Endothelial cell of umbilical vein (primary cell): ENCODE data around the gene SCLY. TPM values are rescaled to one million over a fixed set of nuclear protein-coding genes. Genes with fewer than 3 reads are reported as not detected.

Experiments used
- BruUV-seq: library from RNA; stranded (reverse); fragments of 400-500 nt; replicated peaks from 2 replicates; lab custom pipeline; 2021; lab: Mats Ljungman, UMichigan
- CTCF ChIA-PET: fragments of 300-600, 350-600 bp; sonication (Branson Sonifier 250); formaldehyde crosslinking; loops from one replicate; lab custom pipeline; 2021; ENCODE audit warnings: antibody characterized with exemption, inconsistent platforms; lab: Charles Lee
- POLR2A ChIA-PET: fragments of 300-600, 350-600 bp; sonication (Branson Sonifier 250); formaldehyde crosslinking; loops from one replicate; lab custom pipeline; 2021; ENCODE audit warnings: antibody characterized with exemption, inconsistent platforms; lab: Charles Lee
- DNase-seq: peaks from one replicate; pipeline ENCODE4 v3.0.0-alpha.2; 2011; ENCODE audit warnings: low read depth, low spot score
- FAIRE-seq: peaks from 2 replicates; lab custom pipeline; 2011; peaks lifted over from hg19 to GRCh38; lab: Jason Lieb, UNC
- H2AFZ ChIP-seq: 2 replicates; pipeline ENCODE4 v1.6.0; 2012; ENCODE audit warnings: low read depth, low read length, control low read depth, inconsistent platforms
- H3K27ac ChIP-seq: 2 replicates; pipeline ENCODE4 v1.5.1; 2011; ENCODE audit warnings: low read depth, mild to moderate bottlenecking, control low read depth, low read length, moderate library complexity; ENCODE audit not compliant: insufficient read depth
- H3K27me3 ChIP-seq, 2 experiments: 2 replicates each; pipeline versions ENCODE4 v1.6.0 to v1.6.1; 2011; ENCODE audit warnings: low read length in 2 of 2, mixed read lengths in 1 of 2; ENCODE audit not compliant: control insufficient read depth in 2 of 2, insufficient read depth in 2 of 2
- H3K36me3 ChIP-seq, 2 experiments: 2 replicates in 1 of 2; 3 replicates in 1 of 2; pipeline ENCODE4 v1.5.1; 2011; ENCODE audit warnings: low read length in 2 of 2, mild to moderate bottlenecking in 1 of 2, moderate library complexity in 1 of 2; ENCODE audit not compliant: control insufficient read depth in 2 of 2, insufficient read depth in 2 of 2; ENCODE audit errors: extremely low read depth in 1 of 2
- H3K4me1 ChIP-seq: 3 replicates; pipeline ENCODE4 v1.5.1; 2011; ENCODE audit warnings: mild to moderate bottlenecking, low read length; ENCODE audit not compliant: control insufficient read depth, insufficient read depth; ENCODE audit errors: extremely low read depth
- H3K4me2 ChIP-seq: 2 replicates; pipeline ENCODE4 v1.6.1; 2011; ENCODE audit warnings: low read length, control low read depth, mixed read lengths; ENCODE audit not compliant: insufficient read depth
- H3K4me3 ChIP-seq, 3 experiments: fragments of 200-600 bp in 1 of 3; sonication (generic), shearing (Covaris generic) in 1 of 3; replicated peaks in 1 of 3; 2 replicates each; pipeline ENCODE4 v1.5.1; 2011 to 2016; ENCODE audit warnings: control low read depth in 3 of 3, low read length in 3 of 3, mild to moderate bottlenecking in 2 of 3, inconsistent platforms in 1 of 3, low read depth in 1 of 3, moderate library complexity in 1 of 3; ENCODE audit not compliant: insufficient read depth in 1 of 3
- H3K79me2 ChIP-seq: 2 replicates; pipeline ENCODE4 v1.6.0; 2012; ENCODE audit warnings: low read length, inconsistent platforms; ENCODE audit not compliant: control insufficient read depth, insufficient read depth
- H3K9ac ChIP-seq: replicated peaks from 2 replicates; pipeline ENCODE3; 2011; ENCODE audit warnings: low read length, control low read depth; ENCODE audit not compliant: insufficient read depth; ENCODE audit errors: extremely low read depth
- H3K9me1 ChIP-seq: replicated peaks from 3 replicates; pipeline ENCODE4 v1.6.0; 2011; ENCODE audit warnings: mild to moderate bottlenecking, low read length; ENCODE audit not compliant: control insufficient read depth, insufficient read depth; ENCODE audit errors: extremely low read depth
- H3K9me3 ChIP-seq: replicated peaks from 2 replicates; pipeline ENCODE4 v1.5.1; 2012; ENCODE audit warnings: low read length, inconsistent platforms; ENCODE audit not compliant: control insufficient read depth, insufficient read depth
- H4K20me1 ChIP-seq: replicated peaks from 2 replicates; pipeline ENCODE3; 2011; ENCODE audit warnings: mild to moderate bottlenecking, low read length; ENCODE audit not compliant: control insufficient read depth, insufficient read depth; ENCODE audit errors: extremely low read depth
- EZH2 ChIP-seq: IDR thresholded peaks from 2 replicates; pipeline ENCODE4 v1.6.1; 2012; ENCODE audit warnings: borderline replicate concordance, low read depth, mild to moderate bottlenecking, moderate library complexity, low read length, inconsistent platforms; ENCODE audit not compliant: severe bottlenecking
- FOS ChIP-seq: IDR thresholded peaks from 2 replicates; pipeline ENCODE4 v1.6.1; 2011; ENCODE audit warnings: mild to moderate bottlenecking, low read length, moderate library complexity, borderline replicate concordance; ENCODE audit not compliant: insufficient read depth
- GATA2 ChIP-seq: IDR thresholded peaks from 2 replicates; pipeline ENCODE4 v1.7.0; 2011; ENCODE audit warnings: low read depth, mild to moderate bottlenecking, moderate library complexity, mixed read lengths, low read length; ENCODE audit not compliant: insufficient read length, insufficient read depth
- JUN ChIP-seq: IDR thresholded peaks from 2 replicates; pipeline ENCODE4 v1.6.1; 2011; ENCODE audit warnings: borderline replicate concordance, low read depth; ENCODE audit not compliant: insufficient read length, insufficient read depth
- MYC ChIP-seq: IDR thresholded peaks from one replicate; pipeline ENCODE4 v1.6.1; 2011; ENCODE audit warnings: mild to moderate bottlenecking, low read depth, low read length
- POLR2A ChIP-seq: IDR thresholded peaks from 2 replicates; pipeline ENCODE4 v1.6.1; 2012; ENCODE audit warnings: low read depth, mild to moderate bottlenecking, control low read depth, low read length
- POLR2AphosphoS5 ChIP-seq: IDR thresholded peaks from 2 replicates; pipeline ENCODE4 v1.6.1; 2012; ENCODE audit warnings: low read depth, mild to moderate bottlenecking, control low read depth, low read length, moderate library complexity; ENCODE audit not compliant: insufficient read depth
- dilution Hi-C: fragments of 300-500 bp; cut with MboI; formaldehyde crosslinking; loops from one replicate; pipeline ENCODE4 v1.15.0; 2019; ENCODE audit warnings: low sequenced_read_pairs; ENCODE audit not compliant: extremely low pct_ligation_motif_present
- intact Hi-C: fragments of 100-400 bp; cut with micrococcal nuclease; formaldehyde crosslinking; loops from one replicate; pipeline ENCODE4 v1.10.0; 2022
- polyA plus RNA-seq, 4 experiments: library from polyadenylated mRNA; depleted of rRNA in 3 of 4; stranded (reverse) in 3 of 4; unstranded in 1 of 4; fragments of >200 nt; gene quantifications; 2 replicates each; pipeline versions ENCODE4 v1.2.1 to v1.2.3, GENCODE V29; 2011 to 2012; ENCODE audit warnings: missing spikeins in 1 of 4
- total RNA-seq: library from RNA; stranded (reverse); gene quantifications from 2 replicates; pipeline ENCODE4 v1.2.3, GENCODE V29; 2021
- TF ChIP-seq, protein P1 (sequence below), 2 donors: IDR thresholded peaks; 1 replicate in 1 of 2; 2 replicates in 1 of 2; pipeline ENCODE4 v1.5.1; 2011; ENCODE audit warnings: low read length in 2 of 2, mild to moderate bottlenecking in 2 of 2, moderate library complexity in 2 of 2, control low read depth in 1 of 2, inconsistent platforms in 1 of 2, low read depth in 1 of 2; ENCODE audit not compliant: insufficient read depth in 1 of 2; ENCODE audit errors: extremely low read depth in 1 of 2
- TF ChIP-seq, protein P2 (sequence below): IDR thresholded peaks from 2 replicates; pipeline ENCODE4 v1.6.1; 2011; ENCODE audit not compliant: insufficient read depth, insufficient read length

SCLY gene
- total and polyA plus RNA-seq, 2 donors (not counting 3 experiments of a cell fraction or from before 2014, with no cell fraction given), result 22.6 to 32.7 TPM

DNA sequence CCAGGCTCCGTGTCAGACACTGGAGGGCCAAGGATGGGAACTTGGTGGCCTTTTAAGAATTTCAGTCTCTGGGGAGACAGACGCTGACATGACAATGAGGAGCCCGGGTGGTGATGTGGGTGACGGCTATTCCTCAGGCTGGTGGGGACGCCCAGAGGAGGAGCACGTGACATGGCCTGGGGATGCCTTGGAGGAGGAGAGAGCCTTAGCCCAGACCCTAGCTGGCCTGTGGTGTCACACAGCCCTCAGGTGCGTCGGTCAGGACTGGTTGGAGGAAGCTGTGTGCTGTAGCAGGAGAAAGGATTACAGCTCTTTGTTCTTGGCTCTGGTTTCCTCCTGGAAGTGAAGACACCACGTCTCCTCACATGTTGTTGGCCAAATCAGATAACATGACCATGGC lies 40.0 kb upstream of the SCLY start:
- no peak for FAIRE-seq
- TF ChIP-seq POLR2A (no peak), MYC (no peak), GATA2 (no peak), FOS (no peak), POLR2AphosphoS5 (no peak)
- TF ChIP-seq, protein P1, sequence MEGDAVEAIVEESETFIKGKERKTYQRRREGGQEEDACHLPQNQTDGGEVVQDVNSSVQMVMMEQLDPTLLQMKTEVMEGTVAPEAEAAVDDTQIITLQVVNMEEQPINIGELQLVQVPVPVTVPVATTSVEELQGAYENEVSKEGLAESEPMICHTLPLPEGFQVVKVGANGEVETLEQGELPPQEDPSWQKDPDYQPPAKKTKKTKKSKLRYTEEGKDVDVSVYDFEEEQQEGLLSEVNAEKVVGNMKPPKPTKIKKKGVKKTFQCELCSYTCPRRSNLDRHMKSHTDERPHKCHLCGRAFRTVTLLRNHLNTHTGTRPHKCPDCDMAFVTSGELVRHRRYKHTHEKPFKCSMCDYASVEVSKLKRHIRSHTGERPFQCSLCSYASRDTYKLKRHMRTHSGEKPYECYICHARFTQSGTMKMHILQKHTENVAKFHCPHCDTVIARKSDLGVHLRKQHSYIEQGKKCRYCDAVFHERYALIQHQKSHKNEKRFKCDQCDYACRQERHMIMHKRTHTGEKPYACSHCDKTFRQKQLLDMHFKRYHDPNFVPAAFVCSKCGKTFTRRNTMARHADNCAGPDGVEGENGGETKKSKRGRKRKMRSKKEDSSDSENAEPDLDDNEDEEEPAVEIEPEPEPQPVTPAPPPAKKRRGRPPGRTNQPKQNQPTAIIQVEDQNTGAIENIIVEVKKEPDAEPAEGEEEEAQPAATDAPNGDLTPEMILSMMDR (IDR thresholded peaks at IDR 0.05; ENCODE audit: extremely low read depth in 1 of 2, insufficient read depth in 1 of 2, low read depth in 1 of 2, low read length in 2 of 2), result no peak
- POLR2A ChIA-PET, result no interaction called here

DNA sequence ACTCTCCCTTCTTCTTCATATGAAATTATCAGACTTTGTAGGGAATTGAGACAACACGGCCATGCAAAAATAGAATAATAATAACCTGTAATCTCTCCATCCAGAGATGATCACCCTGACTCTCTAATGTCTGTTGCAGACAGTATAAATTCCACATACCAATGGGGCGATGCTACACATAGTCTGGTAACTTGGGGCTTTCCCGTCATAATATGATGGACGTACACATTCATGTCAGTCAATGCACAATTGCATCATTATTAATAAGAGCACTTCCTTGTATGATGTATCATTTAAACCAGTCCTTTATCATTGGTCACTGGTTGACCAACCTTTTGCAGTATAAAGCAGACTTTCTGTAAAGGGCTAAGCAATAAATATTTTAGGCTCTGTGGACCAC lies 39.5 kb upstream of the SCLY start:
- CTCF ChIA-PET, result no interaction called here
- H3K36me3 ChIP-seq, result peaks cover 2 to 3% of the 10 kb centered on the region in 2 experiments
- BruUV-seq, result no TSS peak
- no peak for DNase-seq
- H3K4me2 ChIP-seq, result no peak overlapping the region
- FAIRE-seq, result no peak
- H3K9me1 ChIP-seq, result no peaks in the 10 kb centered on the region
- no peaks in the 10 kb centered on the region for H3K4me1 ChIP-seq
- no peak overlapping the region for H3K4me3 ChIP-seq
- dilution Hi-C loops, result no loop called here
- H3K79me2 ChIP-seq, result no peaks in the 10 kb centered on the region
- no peak overlapping the region for H2AFZ ChIP-seq
- no peaks in the 10 kb centered on the region for H4K20me1 ChIP-seq
- POLR2A ChIA-PET, result no interaction called here
- no peak for TF ChIP-seq GATA2
- TF ChIP-seq POLR2AphosphoS5, result no peak
- no peak for TF ChIP-seq EZH2
- no peak for TF ChIP-seq POLR2A
- no peak for TF ChIP-seq MYC
- TF ChIP-seq FOS, result no peak
- TF ChIP-seq, protein P1 (IDR thresholded peaks at IDR 0.05; ENCODE audit: extremely low read depth in 1 of 2, insufficient read depth in 1 of 2, low read depth in 1 of 2, low read length in 2 of 2), result no peak
- TF ChIP-seq JUN, result no peak
- TF ChIP-seq, protein P2, sequence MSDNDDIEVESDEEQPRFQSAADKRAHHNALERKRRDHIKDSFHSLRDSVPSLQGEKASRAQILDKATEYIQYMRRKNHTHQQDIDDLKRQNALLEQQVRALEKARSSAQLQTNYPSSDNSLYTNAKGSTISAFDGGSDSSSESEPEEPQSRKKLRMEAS, result no peak
- no peaks in the 10 kb centered on the region for H3K27me3 ChIP-seq
- no peak overlapping the region for H3K27ac ChIP-seq
- intact Hi-C loops, result no loop called here
- H3K9ac ChIP-seq, result no peak overlapping the region
- no peaks in the 10 kb centered on the region for H3K9me3 ChIP-seq

More for the DNA sequence above, 40.0 kb upstream of the SCLY start:
- Histone ChIP-seq H3K9me1 (no peaks in the 10 kb centered on the region), H3K27ac (no peak overlapping the region), H2AFZ (no peak overlapping the region), H3K4me3 (no peak overlapping the region), H3K27me3 (no peaks in the 10 kb centered on the region), H3K4me2 (no peak overlapping the region), H3K9ac (no peak overlapping the region), H3K79me2 (no peaks in the 10 kb centered on the region), H3K4me1 (no peaks in the 10 kb centered on the region), H3K9me3 (no peaks in the 10 kb centered on the region), H3K36me3 (peaks cover 2 to 3% of the 10 kb centered on the region in 2 experiments), H4K20me1 (no peaks in the 10 kb centered on the region)
- CTCF ChIA-PET, result no interaction called here
- intact Hi-C loops, result no loop called here
- dilution Hi-C loops, result no loop called here
- DNase-seq, result no peak
- no TSS peak for BruUV-seq
